MM.1S (cell line): ENCODE data around the gene SLIT3.

Experiments used
- DNase-seq: peaks from one replicate; pipeline ENCODE4 v3.0.0-alpha.2; 2015
- H2AFZ ChIP-seq: fragments of 300-600 bp; sonication (generic); 2 replicates; pipeline ENCODE4 v1.6.0; 2016; ENCODE audit warnings: antibody characterized with exemption, low read length
- H3F3A ChIP-seq: fragments of 300-600 bp; sonication (generic); 2 replicates; pipeline ENCODE4 v1.6.1; 2016; ENCODE audit warnings: mild to moderate bottlenecking, antibody characterized with exemption, low read length, moderate library complexity, mixed read lengths; ENCODE audit not compliant: insufficient read depth
- H3K27ac ChIP-seq: fragments of 300-600 bp; sonication (generic); 2 replicates; pipeline ENCODE4 v1.5.1; 2016; ENCODE audit warnings: mild to moderate bottlenecking, low read length
- H3K27me3 ChIP-seq: fragments of 300-600 bp; sonication (generic); replicated peaks from 2 replicates; pipeline ENCODE4 v1.6.0; 2016; ENCODE audit warnings: low read length; ENCODE audit not compliant: insufficient read depth
- H3K36me3 ChIP-seq: fragments of 300-600 bp; sonication (generic); replicated peaks from 2 replicates; pipeline ENCODE4 v1.6.1; 2016; ENCODE audit warnings: mild to moderate bottlenecking, low read length, mixed read lengths; ENCODE audit not compliant: insufficient read depth
- H3K4me1 ChIP-seq: fragments of 300-600 bp; sonication (generic); 2 replicates; pipeline ENCODE4 v1.6.1; 2016; ENCODE audit warnings: low read length, mixed read lengths
- H3K4me2 ChIP-seq: fragments of 300-600 bp; sonication (generic); 2 replicates; pipeline ENCODE4 v1.6.0; 2016; ENCODE audit warnings: low read depth, low read length
- H3K4me3 ChIP-seq: fragments of 300-600 bp; sonication (generic); 2 replicates; pipeline ENCODE4 v1.5.1; 2016; ENCODE audit warnings: low read length, mixed read lengths
- H3K79me2 ChIP-seq: fragments of 300-600 bp; sonication (generic); 2 replicates; pipeline ENCODE4 v1.6.1; 2016; ENCODE audit warnings: mixed run types, low read length, mixed read lengths
- H3K9ac ChIP-seq: fragments of 300-600 bp; sonication (generic); 2 replicates; pipeline ENCODE4 v1.6.1; 2016; ENCODE audit warnings: low read length, mixed read lengths
- H3K9me2 ChIP-seq: fragments of 300-600 bp; sonication (generic); replicated peaks from 2 replicates; pipeline ENCODE4 v1.6.1; 2016; ENCODE audit warnings: mild to moderate bottlenecking, low read length, mixed read lengths; ENCODE audit not compliant: insufficient read depth
- H3K9me3 ChIP-seq: fragments of 300-600 bp; sonication (generic); replicated peaks from 2 replicates; pipeline ENCODE4 v1.6.1; 2016; ENCODE audit warnings: mild to moderate bottlenecking, low read length, mixed read lengths; ENCODE audit not compliant: insufficient read depth
- H4K20me1 ChIP-seq: fragments of 300-600 bp; sonication (generic); 2 replicates; pipeline ENCODE4 v1.6.1; 2016; ENCODE audit warnings: mild to moderate bottlenecking, low read length, moderate library complexity, mixed read lengths; ENCODE audit not compliant: insufficient read depth
- CTCF ChIP-seq: fragments of 300-600 bp; sonication (generic); IDR thresholded peaks from 2 replicates; pipeline ENCODE4 v1.5.1; 2016; ENCODE audit warnings: antibody characterized with exemption, low read length, mixed read lengths
- EZH2 ChIP-seq: fragments of 300-600 bp; sonication (generic); optimal IDR thresholded peaks from 2 replicates; pipeline ENCODE3; 2017; ENCODE audit warnings: low read depth, mild to moderate bottlenecking, antibody characterized with exemption, low read length, mixed read lengths
- EZH2phosphoT487 ChIP-seq: fragments of 300-600 bp; sonication (generic); IDR thresholded peaks from 2 replicates; pipeline ENCODE4 v1.6.1; 2018; ENCODE audit warnings: antibody characterized with exemption, low read length

SLIT3 gene

DNA sequence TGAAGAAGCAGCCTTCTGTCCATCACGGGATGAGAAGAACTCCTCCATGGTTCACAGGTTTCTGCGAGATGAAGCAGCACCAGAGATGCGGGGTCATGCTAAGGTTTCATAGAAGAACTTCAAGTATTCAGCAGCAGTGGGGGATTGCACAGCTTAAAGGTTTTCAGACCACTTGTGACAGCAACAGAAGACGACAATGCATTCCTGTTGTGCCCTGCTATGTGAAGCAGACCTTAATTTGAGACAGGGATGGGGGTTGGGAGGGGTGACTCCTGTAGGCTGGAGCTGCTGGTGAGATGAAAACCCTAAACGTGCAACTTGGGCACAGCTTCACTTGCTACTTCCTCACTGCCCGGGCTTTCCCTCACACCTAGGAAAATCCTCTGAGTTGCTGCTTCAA, 256.0 kb downstream of the SLIT3 start:
- H3K79me2 ChIP-seq: no peaks in the 10 kb centered on the region
- H3K4me2 ChIP-seq: no peak overlapping the region
- TF ChIP-seq CTCF: no peak
- no peak for TF ChIP-seq EZH2phosphoT487
- no peak for TF ChIP-seq EZH2
- H3K36me3 ChIP-seq: no peaks in the 10 kb centered on the region
- H3K4me1 ChIP-seq: no peaks in the 10 kb centered on the region
- no peak overlapping the region for H3K4me3 ChIP-seq
- no peak overlapping the region for H3K9ac ChIP-seq
- no peak overlapping the region for H2AFZ ChIP-seq
- H4K20me1 ChIP-seq: no peaks in the 10 kb centered on the region
- no peaks in the 10 kb centered on the region for H3K27me3 ChIP-seq
- no peaks in the 10 kb centered on the region for H3K9me2 ChIP-seq
- DNase-seq: no peak
- H3K9me3 ChIP-seq: no peaks in the 10 kb centered on the region
- no peaks in the 10 kb centered on the region for H3F3A ChIP-seq
- no peak overlapping the region for H3K27ac ChIP-seq

GRCh38 chr5:169041180-169041579, 259.8 kb downstream of the SLIT3 start:
- TF ChIP-seq CTCF (no peak), EZH2 (no peak), EZH2phosphoT487 (no peak)
- H3K36me3 ChIP-seq: no peaks in the 10 kb centered on the region
- H3K27me3 ChIP-seq: no peaks in the 10 kb centered on the region

DNA sequence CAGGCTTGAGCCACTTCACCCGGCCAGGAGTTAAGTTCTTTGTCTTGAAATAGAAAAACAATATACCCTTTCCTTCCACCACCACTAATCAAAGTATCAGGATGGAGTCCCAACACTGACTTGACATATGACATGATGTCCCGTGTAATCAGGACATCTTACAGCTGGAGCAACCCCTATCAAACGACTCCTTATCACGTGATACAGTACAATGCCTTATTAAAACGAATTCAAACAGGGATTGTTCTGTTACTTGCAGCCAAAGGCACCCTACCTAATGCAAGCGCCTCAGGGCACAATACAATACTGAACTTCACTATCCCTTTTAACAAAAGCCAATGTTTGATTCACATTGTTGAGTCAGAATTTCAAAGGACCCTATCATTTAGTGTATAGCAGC, 261.3 kb downstream of the SLIT3 start:
- H3K36me3 ChIP-seq: no peaks in the 10 kb centered on the region
- H3K79me2 ChIP-seq: no peaks in the 10 kb centered on the region

More at GRCh38 chr5:169041180-169041579, 259.8 kb downstream of the SLIT3 start:
- no peak overlapping the region for H2AFZ ChIP-seq
- no peak overlapping the region for H3K4me3 ChIP-seq
- H3K79me2 ChIP-seq: no peaks in the 10 kb centered on the region
- H3K4me2 ChIP-seq: no peak overlapping the region
- no peak overlapping the region for H3K9ac ChIP-seq
- H4K20me1 ChIP-seq: no peaks in the 10 kb centered on the region
- no peaks in the 10 kb centered on the region for H3K9me2 ChIP-seq
- no peaks in the 10 kb centered on the region for H3K9me3 ChIP-seq
- H3K4me1 ChIP-seq: no peaks in the 10 kb centered on the region
- no peak overlapping the region for H3K27ac ChIP-seq
- no peaks in the 10 kb centered on the region for H3F3A ChIP-seq
- no peak for DNase-seq

More for the DNA sequence above, 261.3 kb downstream of the SLIT3 start:
- H3K27me3 ChIP-seq: no peaks in the 10 kb centered on the region
- H3K9ac ChIP-seq: no peak overlapping the region
- no peak overlapping the region for H3K4me3 ChIP-seq
- H2AFZ ChIP-seq: no peak overlapping the region
- H3F3A ChIP-seq: no peaks in the 10 kb centered on the region
- no peaks in the 10 kb centered on the region for H4K20me1 ChIP-seq
- H3K4me2 ChIP-seq: no peak overlapping the region
- TF ChIP-seq EZH2phosphoT487 (no peak), CTCF (no peak), EZH2 (no peak)
- no peak for DNase-seq
- no peaks in the 10 kb centered on the region for H3K9me3 ChIP-seq
- H3K4me1 ChIP-seq: no peaks in the 10 kb centered on the region
- no peaks in the 10 kb centered on the region for H3K9me2 ChIP-seq
- no peak overlapping the region for H3K27ac ChIP-seq
